ENCODE data around the gene RNF157.
"Not testable (repeated sequence)": the region's sequence is repeated elsewhere in the genome, so short reads cannot be mapped to it uniquely, and the experiment has no call there.

Gene RNF157

DNA sequence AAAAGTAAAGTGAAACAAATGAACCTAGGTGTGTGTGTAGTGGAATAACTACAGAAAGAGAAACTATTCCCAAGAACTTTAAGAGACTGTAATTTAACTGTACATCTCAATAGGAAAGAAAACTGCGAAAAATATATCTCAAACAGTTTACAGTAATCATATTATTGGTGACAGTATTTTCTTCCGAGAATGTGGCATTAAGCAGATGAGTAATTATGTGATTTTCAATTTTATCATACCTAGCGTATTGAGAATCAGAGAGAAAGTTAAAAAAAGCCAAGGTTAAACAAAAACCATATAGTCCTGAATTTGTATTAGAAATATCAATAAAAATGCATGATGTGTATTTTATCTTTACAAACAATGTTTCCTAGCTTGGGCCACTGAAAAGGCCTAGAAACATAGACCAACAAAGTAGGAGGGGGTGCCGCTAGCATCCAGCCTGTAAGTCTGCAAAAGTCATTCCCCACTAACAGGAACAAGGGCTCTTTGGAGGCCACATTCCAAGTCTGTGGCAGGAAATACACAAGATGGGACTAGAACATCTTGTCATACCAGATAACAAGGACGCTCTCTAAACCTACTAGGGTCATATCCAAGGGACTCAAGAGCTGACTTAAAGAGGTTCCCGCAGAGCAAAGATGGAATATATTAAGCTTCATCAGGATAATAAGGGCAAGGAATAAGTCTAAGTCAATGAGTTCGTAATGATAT, 20.5 kb downstream of the RNF157 start:
- no peak for ATAC-seq (replicated peaks)
- Mint-ChIP-seq H3K9me3 (no peaks in the 10 kb centered on the region), H3K4me1 (ENCODE audit: low read depth in 2 of 2) (peaks cover 3 to 20% of the 10 kb centered on the region in 2 donors), H3K36me3 (ENCODE audit: insufficient read depth) (peaks cover 6% of the 10 kb centered on the region), H3K27me3 (no peaks in the 10 kb centered on the region), H3K27ac (no peak overlapping the region), H3K4me3 (no peak overlapping the region)
- DNase-seq = no peak

DNA sequence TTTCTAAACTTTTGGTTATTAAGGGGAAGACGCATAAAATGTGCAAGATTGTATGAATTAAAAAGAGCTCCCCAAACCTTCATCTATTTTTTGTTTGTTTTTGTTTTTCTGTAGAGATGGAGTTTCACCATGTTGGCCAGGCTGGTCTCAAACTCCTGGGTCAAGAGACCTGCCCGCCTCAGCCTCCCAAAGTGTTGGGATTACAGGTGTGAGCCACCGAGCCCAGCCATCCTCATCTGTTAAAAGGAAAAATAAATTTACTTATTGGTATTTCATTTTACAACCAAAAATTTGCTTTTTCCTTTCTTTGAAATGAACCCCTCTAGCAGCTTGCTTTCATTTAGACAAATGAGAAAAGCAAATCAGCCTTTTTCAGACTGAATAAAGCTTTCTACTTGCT, 23.2 kb downstream of the RNF157 start:
- no peak for DNase-seq
- Mint-ChIP-seq H3K4me3 (peak overlapping the region in 1 of 2 donors; percentile 9), H3K4me1 (ENCODE audit: low read depth in 2 of 2) (peaks cover 3 to 20% of the 10 kb centered on the region in 2 donors), H3K36me3 (ENCODE audit: insufficient read depth) (peaks cover 6% of the 10 kb centered on the region), H3K27ac (no peak overlapping the region), H3K27me3 (no peaks in the 10 kb centered on the region), H3K9me3 (no peaks in the 10 kb centered on the region)
- ATAC-seq (replicated peaks) = no peak

DNA sequence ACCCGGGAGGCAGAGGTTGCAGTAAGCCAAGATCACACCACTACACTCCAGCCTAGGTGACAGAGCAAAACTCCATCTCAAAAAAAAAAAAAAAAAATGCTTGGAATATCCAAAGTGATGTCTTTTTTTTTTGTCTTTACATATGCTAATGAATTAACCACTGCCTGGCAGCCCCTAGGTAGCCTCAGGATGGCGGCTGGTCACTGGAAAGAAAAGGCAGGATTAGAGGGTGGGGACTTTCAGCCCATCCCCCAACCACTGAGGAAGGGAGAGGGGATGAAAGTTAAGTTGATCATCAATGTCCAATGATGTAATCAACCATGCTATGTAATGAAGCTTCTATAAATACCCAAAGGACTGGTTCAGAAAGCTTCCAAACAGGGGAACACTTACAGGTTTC, 26.8 kb downstream of the RNF157 start:
- peaks cover 8% of the 10 kb centered on the region for H3K36me3 Mint-ChIP-seq (ENCODE audit: insufficient read depth)
- DNase-seq (no peak), ATAC-seq (replicated peaks) (no peak)
- H3K27ac Mint-ChIP-seq = no peak overlapping the region
- no peaks in the 10 kb centered on the region for H3K27me3 Mint-ChIP-seq
- peaks cover 7 to 16% of the 10 kb centered on the region in 2 donors for H3K4me1 Mint-ChIP-seq (ENCODE audit: low read depth in 2 of 2)
- H3K4me3 Mint-ChIP-seq = no peak overlapping the region
- H3K9me3 Mint-ChIP-seq = no peaks in the 10 kb centered on the region

DNA sequence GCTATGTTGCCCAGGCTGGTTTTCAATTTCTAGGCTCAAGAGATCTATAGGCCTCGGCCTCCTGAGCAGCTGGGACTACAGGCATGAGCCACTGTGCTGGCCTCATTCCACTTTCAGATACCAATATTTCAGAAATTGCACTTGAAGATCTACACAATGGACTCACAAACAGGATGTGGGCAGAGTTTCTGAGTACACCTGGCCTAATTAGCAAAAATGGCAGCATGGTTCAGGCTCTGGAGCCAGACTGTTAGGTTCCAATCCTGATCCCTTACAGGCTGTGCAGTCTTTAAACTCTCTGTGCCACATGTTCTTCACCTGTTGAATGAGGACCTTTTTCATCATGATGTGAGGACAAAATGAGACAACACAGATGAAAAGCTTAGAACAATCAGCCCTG, 32.2 kb downstream of the RNF157 start:
- Mint-ChIP-seq H3K4me3 (peak overlapping the region; percentile 31 to 36), H3K27me3 (no peaks in the 10 kb centered on the region), H3K27ac (peak overlapping the region; percentile 60 to 91), H3K36me3 (ENCODE audit: insufficient read depth) (peaks cover 5% of the 10 kb centered on the region), H3K9me3 (no peaks in the 10 kb centered on the region), H3K4me1 (ENCODE audit: low read depth in 2 of 2) (peaks cover 19 to 24% of the 10 kb centered on the region in 2 donors)
- peak; percentile 37 for ATAC-seq (replicated peaks)
- no peak for DNase-seq

DNA sequence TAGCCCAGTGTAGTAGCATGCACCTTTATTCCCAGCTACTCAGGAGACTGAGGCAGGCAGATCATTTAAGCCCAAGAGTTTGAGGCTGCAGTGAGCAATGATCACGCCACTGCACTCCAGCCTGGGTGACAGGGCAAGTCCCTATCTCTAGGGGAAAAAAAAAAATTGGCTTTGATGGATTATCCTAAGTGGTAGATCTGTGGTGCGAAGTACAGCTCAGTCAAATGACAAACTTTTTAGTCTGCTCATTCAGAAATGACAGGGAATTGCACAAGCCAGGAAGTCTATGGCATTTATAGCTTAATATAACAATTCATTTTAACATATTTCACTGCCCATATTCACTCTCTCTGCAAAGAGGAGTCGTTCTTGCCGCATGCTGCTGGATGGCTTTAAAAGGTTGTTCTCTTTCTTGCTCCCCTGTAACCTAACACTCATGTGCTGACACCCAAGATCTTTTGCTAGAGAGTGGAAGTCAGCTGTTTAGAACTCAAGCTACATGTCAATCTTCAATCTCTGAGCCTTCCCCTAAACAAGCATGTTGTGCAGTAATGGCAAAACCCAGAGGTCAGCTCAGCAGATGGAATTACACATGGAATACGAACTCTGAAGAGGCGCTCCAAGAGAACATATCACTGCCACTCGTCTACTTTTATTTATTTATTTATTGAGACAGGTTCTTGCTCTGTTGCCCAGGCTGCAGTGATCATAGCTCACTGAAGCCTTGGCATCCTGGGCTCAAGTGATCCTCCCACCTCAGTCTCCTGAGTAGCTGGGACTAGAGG, 32.8 kb downstream of the RNF157 start:
- no peaks in the 10 kb centered on the region for H3K9me3 Mint-ChIP-seq
- peaks cover 19 to 24% of the 10 kb centered on the region in 2 donors for H3K4me1 Mint-ChIP-seq (ENCODE audit: low read depth in 2 of 2)
- peak overlapping the region; percentile 31 to 36 for H3K4me3 Mint-ChIP-seq
- H3K27me3 Mint-ChIP-seq = no peaks in the 10 kb centered on the region
- peaks cover 5% of the 10 kb centered on the region for H3K36me3 Mint-ChIP-seq (ENCODE audit: insufficient read depth)
- ATAC-seq (replicated peaks) = no peak
- no peak for DNase-seq
- peak overlapping the region; percentile 60 to 91 for H3K27ac Mint-ChIP-seq

DNA sequence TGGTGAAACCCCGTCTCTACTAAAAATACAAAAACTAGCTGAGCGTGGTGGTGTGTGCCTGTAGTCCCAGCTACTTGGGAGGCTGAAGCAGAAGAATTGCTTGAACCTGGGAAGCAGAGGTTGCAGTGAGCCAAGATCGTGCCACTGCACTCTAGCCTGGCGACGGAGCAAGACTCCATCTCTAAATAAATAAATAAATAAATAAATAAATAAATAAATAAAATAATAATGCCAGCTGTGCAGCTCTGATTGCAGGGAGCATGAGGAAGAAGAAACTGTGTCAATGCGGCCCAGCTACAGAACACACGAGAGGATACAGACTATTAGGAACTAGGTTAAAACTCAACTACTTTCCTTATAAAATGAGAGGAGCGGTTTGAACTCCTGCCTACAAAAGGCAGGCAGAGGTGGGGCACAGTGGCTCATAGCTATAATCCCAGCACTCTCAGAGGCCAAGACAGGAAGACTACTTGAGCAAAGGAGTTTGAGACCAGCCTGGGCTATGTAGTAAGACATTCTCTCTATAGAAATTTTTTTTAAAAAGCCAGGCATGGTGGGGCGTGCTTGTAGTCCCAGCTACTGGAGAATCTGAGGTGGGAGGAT, 34.6 kb downstream of the RNF157 start:
- ATAC-seq (replicated peaks); H3K9me3 Mint-ChIP-seq; DNase-seq; H3K36me3 Mint-ChIP-seq (ENCODE audit: insufficient read depth); H3K27me3 Mint-ChIP-seq; H3K4me3 Mint-ChIP-seq; H3K27ac Mint-ChIP-seq: not testable (repeated sequence)
- H3K4me1 Mint-ChIP-seq (ENCODE audit: low read depth in 2 of 2) = peaks cover 15 to 22% of the 10 kb centered on the region in 2 donors

DNA sequence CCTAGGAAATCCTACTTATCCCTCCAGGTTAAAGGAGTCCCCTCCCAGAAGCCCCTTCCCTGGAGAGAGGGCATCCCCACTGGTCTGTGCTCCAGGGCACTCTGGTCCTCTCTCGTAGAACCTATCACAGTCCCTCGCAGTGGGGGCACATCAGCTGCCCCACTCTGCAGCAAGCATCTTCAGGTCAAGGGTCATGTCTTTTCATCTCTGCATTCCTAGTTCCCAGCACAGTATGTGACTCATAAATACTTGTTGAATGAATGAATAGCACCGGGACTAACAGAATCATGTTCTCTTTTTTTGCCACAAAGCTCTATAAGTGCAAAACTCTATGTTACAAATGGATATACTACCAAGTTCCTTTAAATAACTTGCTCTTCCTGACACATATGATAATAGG, 36.0 kb downstream of the RNF157 start:
- H3K27ac Mint-ChIP-seq = no peak overlapping the region
- no peaks in the 10 kb centered on the region for H3K27me3 Mint-ChIP-seq
- DNase-seq (no peak), ATAC-seq (replicated peaks) (no peak)
- H3K36me3 Mint-ChIP-seq (ENCODE audit: insufficient read depth) = peaks cover 6% of the 10 kb centered on the region
- H3K9me3 Mint-ChIP-seq = no peaks in the 10 kb centered on the region
- H3K4me3 Mint-ChIP-seq = no peak overlapping the region
- H3K4me1 Mint-ChIP-seq (ENCODE audit: low read depth in 2 of 2) = peaks cover 25 to 26% of the 10 kb centered on the region in 2 donors

DNA sequence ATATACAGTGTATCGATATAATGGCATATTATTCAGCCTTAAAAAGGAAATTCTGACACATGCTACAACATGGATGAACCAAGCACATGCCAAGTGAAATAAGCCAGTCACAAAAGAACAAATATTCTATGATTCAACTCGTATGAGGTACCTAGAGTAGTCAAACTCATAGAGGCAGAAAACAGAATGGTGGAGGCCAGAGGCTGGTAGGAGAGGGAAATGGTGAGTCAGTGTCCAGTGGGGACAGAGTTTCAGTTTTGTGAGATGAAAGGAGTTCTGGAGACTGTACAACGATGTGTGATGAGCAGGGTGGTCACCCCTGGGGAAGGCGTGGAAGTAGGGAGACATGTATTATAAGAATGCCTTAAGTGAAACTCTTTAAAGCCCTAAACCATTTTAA, 39.9 kb downstream of the RNF157 start:
- Mint-ChIP-seq H3K4me1 (ENCODE audit: low read depth in 2 of 2) (peaks cover 26% of the 10 kb centered on the region in 2 donors), H3K9me3 (no peaks in the 10 kb centered on the region), H3K27ac (peak overlapping the region; percentile 7 to 62), H3K4me3 (no peak overlapping the region), H3K27me3 (no peaks in the 10 kb centered on the region), H3K36me3 (ENCODE audit: insufficient read depth) (peaks cover 7% of the 10 kb centered on the region)
- DNase-seq = no peak
- ATAC-seq (replicated peaks) = no peak

DNA sequence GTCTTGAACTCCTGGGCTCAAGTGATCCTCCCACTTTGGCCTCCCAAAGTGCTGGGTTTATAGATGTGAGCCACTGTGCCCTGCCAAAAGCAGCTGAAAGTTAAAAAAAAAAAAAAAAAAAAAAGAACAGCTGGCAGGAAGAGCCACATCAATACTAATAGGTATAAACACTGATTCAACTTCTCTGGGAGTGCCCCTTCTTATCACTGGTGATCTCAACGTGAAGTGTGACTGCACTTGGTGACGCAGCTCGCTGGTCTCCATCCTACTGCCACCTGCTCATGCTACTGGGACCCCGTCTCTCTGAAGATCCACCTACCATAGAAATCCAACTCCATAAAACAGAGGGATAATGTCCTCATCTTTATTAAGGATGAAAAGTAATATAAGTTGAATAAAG, 40.8 kb downstream of the RNF157 start:
- H3K36me3 Mint-ChIP-seq (ENCODE audit: insufficient read depth) = peaks cover 7% of the 10 kb centered on the region
- H3K4me3 Mint-ChIP-seq = peak overlapping the region; percentile 1 to 33
- H3K27me3 Mint-ChIP-seq = no peaks in the 10 kb centered on the region
- ATAC-seq (replicated peaks) (peak; percentile 99), DNase-seq (peak in 2 of 3 experiments; percentile 21 to 27)
- H3K4me1 Mint-ChIP-seq (ENCODE audit: low read depth in 2 of 2) = peaks cover 26% of the 10 kb centered on the region in 2 donors
- peak overlapping the region; percentile 78 to 84 for H3K27ac Mint-ChIP-seq
- no peaks in the 10 kb centered on the region for H3K9me3 Mint-ChIP-seq

DNA sequence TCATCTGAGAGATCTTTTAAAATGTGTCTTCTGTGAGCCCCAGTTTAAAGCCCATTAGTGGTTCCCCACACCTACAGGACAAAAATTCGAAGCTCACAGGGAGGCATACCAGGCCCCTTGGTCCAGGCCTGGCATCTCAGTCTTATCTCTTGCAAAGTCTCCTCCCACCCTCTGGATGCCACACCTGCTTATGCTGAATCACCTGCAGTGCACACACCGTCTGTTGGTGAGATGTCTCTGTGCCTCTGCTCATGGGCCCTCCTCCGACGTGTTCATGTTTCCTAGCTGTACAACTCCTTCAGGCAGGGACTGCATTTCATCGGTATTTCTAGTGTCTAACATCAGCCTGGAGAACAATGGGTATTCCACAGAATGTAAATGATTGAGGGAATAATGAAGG, 41.6 kb downstream of the RNF157 start:
- DNase-seq (no peak), ATAC-seq (replicated peaks) (no peak)
- Mint-ChIP-seq H3K27me3 (no peaks in the 10 kb centered on the region), H3K4me3 (no peak overlapping the region), H3K36me3 (ENCODE audit: insufficient read depth) (peaks cover 7% of the 10 kb centered on the region), H3K9me3 (no peaks in the 10 kb centered on the region), H3K4me1 (ENCODE audit: low read depth in 2 of 2) (peaks cover 26 to 31% of the 10 kb centered on the region in 2 donors), H3K27ac (peak overlapping the region; percentile 78 to 84)

DNA sequence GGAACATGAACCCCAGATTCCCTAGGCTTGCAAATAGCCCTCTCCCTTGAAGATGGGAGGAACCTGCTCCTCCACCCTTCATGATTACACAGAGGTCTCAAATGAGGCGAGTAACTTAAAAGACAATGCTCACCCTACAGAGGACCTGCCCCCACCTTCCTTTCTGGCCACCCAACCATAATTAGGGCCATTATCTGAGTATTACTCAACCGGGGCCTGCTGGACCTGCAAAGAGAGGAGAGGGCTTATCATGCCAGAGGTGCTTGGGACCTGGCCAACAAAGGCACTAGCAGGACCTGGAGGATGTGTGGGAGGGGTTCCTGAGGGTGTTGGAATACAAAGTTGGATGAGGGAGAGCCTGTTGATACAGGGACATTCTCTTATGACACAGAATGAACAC, 42.4 kb downstream of the RNF157 start:
- no peak overlapping the region for H3K27ac Mint-ChIP-seq
- H3K4me1 Mint-ChIP-seq (ENCODE audit: low read depth in 2 of 2) = peaks cover 30 to 39% of the 10 kb centered on the region in 2 donors
- H3K27me3 Mint-ChIP-seq = no peaks in the 10 kb centered on the region
- peaks cover 7% of the 10 kb centered on the region for H3K36me3 Mint-ChIP-seq (ENCODE audit: insufficient read depth)
- DNase-seq (no peak), ATAC-seq (replicated peaks) (no peak)
- no peaks in the 10 kb centered on the region for H3K9me3 Mint-ChIP-seq
- H3K4me3 Mint-ChIP-seq = no peak overlapping the region

DNA sequence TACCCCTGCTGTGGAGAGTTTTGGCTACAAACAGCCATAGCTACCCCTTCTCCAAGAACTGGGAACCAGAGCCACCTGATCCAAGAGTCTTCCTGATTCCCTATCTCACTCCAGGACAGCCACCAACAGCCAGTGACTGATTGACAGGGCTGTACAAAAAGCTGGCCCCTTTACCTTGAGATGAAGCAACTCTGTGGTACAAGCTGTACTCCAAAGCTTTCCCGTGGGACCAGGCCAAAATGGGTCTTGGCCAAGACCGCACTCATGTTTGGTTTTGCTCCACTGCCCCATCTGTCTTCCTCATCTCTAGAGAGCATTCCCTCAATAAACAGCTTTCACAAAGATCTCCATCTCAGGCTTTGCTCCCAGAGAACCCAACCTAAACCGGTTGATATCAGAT, 43.6 kb downstream of the RNF157 start:
- Mint-ChIP-seq H3K27ac (no peak overlapping the region), H3K4me3 (no peak overlapping the region), H3K27me3 (no peaks in the 10 kb centered on the region), H3K9me3 (no peaks in the 10 kb centered on the region), H3K4me1 (ENCODE audit: low read depth in 2 of 2) (peaks cover 37 to 51% of the 10 kb centered on the region in 2 donors), H3K36me3 (ENCODE audit: insufficient read depth) (peaks cover 7% of the 10 kb centered on the region)
- DNase-seq (no peak), ATAC-seq (replicated peaks) (no peak)

DNA sequence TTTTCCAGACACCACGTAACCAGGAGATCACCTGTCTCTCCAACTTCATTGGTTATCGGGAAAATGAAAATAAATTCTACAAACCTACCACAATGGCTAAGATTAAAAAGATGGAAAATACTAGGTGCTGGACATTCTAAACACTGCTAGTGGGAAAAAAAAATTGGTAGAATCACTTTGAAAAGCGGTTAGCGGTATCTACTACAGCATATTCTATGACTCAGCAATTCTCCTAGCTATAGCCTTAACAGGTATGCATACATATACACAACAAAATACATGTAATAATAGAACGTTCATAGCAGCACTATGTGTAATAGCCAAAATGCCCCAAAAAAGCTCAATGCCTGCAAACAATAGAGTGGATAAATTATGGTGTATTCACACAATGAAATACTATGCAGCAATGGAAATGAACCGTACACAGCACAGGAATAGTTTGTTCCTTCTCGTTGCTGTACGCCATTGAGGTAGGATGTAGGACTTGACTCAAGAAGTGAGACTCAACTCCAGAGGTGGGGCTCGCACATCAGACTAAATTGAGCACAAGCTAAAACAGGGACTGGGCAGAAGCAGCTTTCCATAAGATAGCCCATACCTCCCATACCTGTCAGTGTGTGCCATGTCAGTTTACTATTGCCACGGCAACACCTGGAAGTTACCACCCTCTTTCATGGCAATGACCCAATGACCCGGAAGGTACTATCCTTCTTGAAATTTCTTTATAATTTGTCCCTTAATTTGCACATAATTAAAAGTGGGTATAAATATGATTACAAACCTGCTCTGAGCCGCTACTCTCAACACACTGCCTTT, 44.8 kb downstream of the RNF157 start:
- peaks cover 39 to 57% of the 10 kb centered on the region in 2 donors for H3K4me1 Mint-ChIP-seq (ENCODE audit: low read depth in 2 of 2)
- no peak overlapping the region for H3K27ac Mint-ChIP-seq
- H3K27me3 Mint-ChIP-seq = no peaks in the 10 kb centered on the region

More for the DNA sequence above, 44.8 kb downstream of the RNF157 start:
- Mint-ChIP-seq H3K36me3 (ENCODE audit: insufficient read depth) (peaks cover 4% of the 10 kb centered on the region), H3K4me3 (no peak overlapping the region), H3K9me3 (no peaks in the 10 kb centered on the region)
- DNase-seq (no peak), ATAC-seq (replicated peaks) (no peak)

All from effector memory CD8-positive, alpha-beta T cell (primary cell).